Prostate gland (tissue), 2 donors: ENCODE results near the gene ACSM6. TPM values are rescaled to one million over a fixed set of nuclear protein-coding genes. Genes with fewer than 3 reads are reported as not detected.

Experiments
- DNase-seq: peaks from one replicate; pipeline ENCODE4 v3.0.0-alpha.2; 2019; ENCODE audit warnings: low spot score
- H3K27ac ChIP-seq, 2 donors: fragments of 200-600 bp; sonication (generic); 2 replicates each; pipeline ENCODE4 v1.5.1; 2017 to 2019
- H3K27me3 ChIP-seq: fragments of 200-600 bp; sonication (generic); replicated peaks from 2 replicates; pipeline ENCODE4 v1.5.1; 2019; ENCODE audit not compliant: insufficient read depth
- H3K36me3 ChIP-seq, 2 donors: fragments of 200-600 bp; sonication (generic); 1 replicate in 1 of 2; 2 replicates in 1 of 2; pipeline versions ENCODE4 v1.5.1 to v1.8.1; 2017 to 2019
- H3K4me1 ChIP-seq: fragments of 200-600 bp; sonication (generic); replicated peaks from 2 replicates; pipeline ENCODE4 v1.5.1; 2019
- H3K4me3 ChIP-seq, 2 donors: fragments of 200-600 bp; sonication (generic); 2 replicates each; pipeline ENCODE4 v1.5.1; 2017 to 2019
- H3K9me3 ChIP-seq: fragments of 200-600 bp; sonication (generic); 2 replicates; pipeline ENCODE4 v1.5.1; 2017
- POLR2A ChIP-seq: fragments of 450-650 bp; IDR thresholded peaks from one replicate; pipeline ENCODE4 v1.6.1; 2016; ENCODE audit warnings: antibody characterized with exemption, mild to moderate bottlenecking
- POLR2AphosphoS5 ChIP-seq: sonication (generic); formaldehyde crosslinking; IDR thresholded peaks from one replicate; pipeline ENCODE4 v1.6.1; 2017; ENCODE audit warnings: antibody characterized with exemption
- WGBS: methylation state at CpG from one replicate; pipeline ENCODE4 v1.1.5; 2018; 5-methylcytosine and 5-hydroxymethylcytosine counted together
- intact Hi-C: fragments of 100-400 bp; cut with DNase I; formaldehyde crosslinking; loops from one replicate; pipeline ENCODE4 v1.14.2; 2022
- total RNA-seq, 2 donors: library from RNA; depleted of rRNA; stranded (reverse); fragments of >200 nt; gene quantifications; one replicate each; pipeline ENCODE4 v1.1.0, GENCODE V29; 2016
- TF ChIP-seq, protein P1 (sequence below), 4 experiments: fragments of 200-600 bp in 2 of 4; fragments of 450-650 bp in 2 of 4; sonication (generic) in 2 of 4; IDR thresholded peaks; 1 replicate in 3 of 4; 2 replicates in 1 of 4; pipeline ENCODE4 v1.5.1; 2016 to 2019; ENCODE audit warnings: antibody characterized with exemption in 4 of 4, mild to moderate bottlenecking in 2 of 4, moderate library complexity in 2 of 4

The ACSM6 gene
- total RNA-seq, 2 donors from 2014 or later, result not detected

DNA sequence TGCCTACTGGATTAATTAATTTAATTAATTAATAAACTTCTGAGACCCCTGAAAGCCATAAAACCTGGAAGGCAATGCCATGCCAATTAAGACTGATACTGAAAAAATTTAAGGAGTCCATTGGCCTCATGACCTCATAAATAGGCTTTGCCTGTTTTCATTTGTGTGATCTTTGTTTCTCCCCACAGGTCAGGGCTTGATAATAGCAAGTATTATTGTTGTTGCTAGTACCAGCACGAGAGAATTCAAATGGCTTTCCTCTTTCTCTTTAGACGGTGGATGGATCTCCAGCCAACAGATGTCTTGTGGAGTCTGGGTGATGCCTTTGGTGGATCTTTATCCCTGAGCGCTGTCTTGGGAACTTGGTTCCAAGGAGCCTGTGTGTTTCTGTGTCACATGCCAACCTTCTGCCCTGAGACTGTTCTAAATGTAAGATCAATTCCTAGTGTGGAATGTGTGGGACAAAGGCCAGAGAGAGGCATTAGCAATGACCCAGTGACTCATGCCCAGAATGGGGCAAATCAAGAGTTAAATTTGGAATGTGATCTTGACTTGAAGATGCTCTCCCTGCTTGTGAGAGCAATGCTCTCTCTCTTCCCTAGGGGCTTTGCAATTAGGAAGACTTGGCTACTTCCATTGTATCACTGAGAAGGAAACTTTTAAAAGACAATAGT is 17.7 kb downstream of the ACSM6 start:
- Histone ChIP-seq H3K4me3 (no peak overlapping the region), H3K27me3 (no peaks in the 10 kb centered on the region), H3K9me3 (no peaks in the 10 kb centered on the region), H3K27ac (no peak overlapping the region), H3K36me3 (no peaks in the 10 kb centered on the region), H3K4me1 (no peaks in the 10 kb centered on the region)
- TF ChIP-seq POLR2AphosphoS5, result no peak
- TF ChIP-seq, protein P1, sequence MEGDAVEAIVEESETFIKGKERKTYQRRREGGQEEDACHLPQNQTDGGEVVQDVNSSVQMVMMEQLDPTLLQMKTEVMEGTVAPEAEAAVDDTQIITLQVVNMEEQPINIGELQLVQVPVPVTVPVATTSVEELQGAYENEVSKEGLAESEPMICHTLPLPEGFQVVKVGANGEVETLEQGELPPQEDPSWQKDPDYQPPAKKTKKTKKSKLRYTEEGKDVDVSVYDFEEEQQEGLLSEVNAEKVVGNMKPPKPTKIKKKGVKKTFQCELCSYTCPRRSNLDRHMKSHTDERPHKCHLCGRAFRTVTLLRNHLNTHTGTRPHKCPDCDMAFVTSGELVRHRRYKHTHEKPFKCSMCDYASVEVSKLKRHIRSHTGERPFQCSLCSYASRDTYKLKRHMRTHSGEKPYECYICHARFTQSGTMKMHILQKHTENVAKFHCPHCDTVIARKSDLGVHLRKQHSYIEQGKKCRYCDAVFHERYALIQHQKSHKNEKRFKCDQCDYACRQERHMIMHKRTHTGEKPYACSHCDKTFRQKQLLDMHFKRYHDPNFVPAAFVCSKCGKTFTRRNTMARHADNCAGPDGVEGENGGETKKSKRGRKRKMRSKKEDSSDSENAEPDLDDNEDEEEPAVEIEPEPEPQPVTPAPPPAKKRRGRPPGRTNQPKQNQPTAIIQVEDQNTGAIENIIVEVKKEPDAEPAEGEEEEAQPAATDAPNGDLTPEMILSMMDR (IDR thresholded peaks at IDR 0.05), result no peak
- no peak for TF ChIP-seq POLR2A
- no peak for DNase-seq
- intact Hi-C loops, result no loop called here
- 75% methylated on average over 3 of the region's 3 CpGs for WGBS

DNA sequence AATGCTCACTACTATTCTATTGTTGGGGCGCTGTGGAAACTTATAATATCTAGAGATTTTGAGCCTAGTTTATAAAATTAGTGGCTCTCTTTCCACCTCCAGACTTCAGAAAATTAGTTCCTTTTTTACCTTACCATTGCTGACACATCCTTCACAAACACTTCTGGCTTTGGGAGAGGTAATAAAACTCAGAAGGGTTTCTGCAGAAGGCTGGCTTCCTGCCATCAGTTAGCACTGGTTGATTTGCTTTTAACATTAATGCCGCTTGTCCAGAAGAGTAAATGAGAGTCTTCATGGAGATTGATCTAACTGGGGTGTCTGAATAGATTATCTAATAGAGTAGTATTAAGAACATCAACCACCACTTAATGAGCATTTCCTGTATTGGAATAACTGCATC is 20.3 kb downstream of the ACSM6 start:
- no peaks in the 10 kb centered on the region for H3K9me3 ChIP-seq
- WGBS, result 54% methylated on average over 2 of the region's 2 CpGs

DNA sequence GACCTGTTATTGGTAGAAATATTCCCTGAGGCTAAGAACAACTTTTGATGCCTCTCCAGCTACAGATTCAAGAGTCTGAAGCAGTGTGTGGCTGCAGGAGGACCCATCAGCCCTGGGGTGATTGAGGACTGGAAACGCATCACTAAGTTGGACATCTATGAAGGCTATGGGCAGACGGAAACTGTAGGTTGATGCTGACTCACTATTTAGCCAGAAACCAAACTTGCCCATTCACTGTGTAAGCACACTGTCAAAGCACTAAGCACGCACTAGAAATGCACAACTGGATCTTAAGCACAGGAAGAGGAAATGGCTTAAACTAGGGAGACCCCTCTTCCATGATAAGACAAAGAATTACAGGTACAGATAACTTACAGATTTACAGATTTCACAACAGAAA is 20.8 kb downstream of the ACSM6 start:
- Histone ChIP-seq H3K27me3 (no peaks in the 10 kb centered on the region), H3K27ac (no peak overlapping the region), H3K4me1 (no peaks in the 10 kb centered on the region), H3K4me3 (no peak overlapping the region), H3K36me3 (no peaks in the 10 kb centered on the region), H3K9me3 (no peaks in the 10 kb centered on the region)
- no peak for DNase-seq
- intact Hi-C loops, result no loop called here
- 62% methylated on average over 3 of the region's 3 CpGs for WGBS
- no peak for TF ChIP-seq POLR2A
- TF ChIP-seq, protein P1 (IDR thresholded peaks at IDR 0.05), result no peak
- no peak for TF ChIP-seq POLR2AphosphoS5

More for the DNA sequence above, 20.3 kb downstream of the ACSM6 start:
- Histone ChIP-seq H3K4me1 (no peaks in the 10 kb centered on the region), H3K36me3 (no peaks in the 10 kb centered on the region), H3K27me3 (no peaks in the 10 kb centered on the region), H3K4me3 (no peak overlapping the region), H3K27ac (no peak overlapping the region)
- no peak for DNase-seq
- TF ChIP-seq POLR2AphosphoS5 (no peak), POLR2A (no peak)
- TF ChIP-seq, protein P1 (IDR thresholded peaks at IDR 0.05), result no peak
- intact Hi-C loops, result no loop called here

DNA sequence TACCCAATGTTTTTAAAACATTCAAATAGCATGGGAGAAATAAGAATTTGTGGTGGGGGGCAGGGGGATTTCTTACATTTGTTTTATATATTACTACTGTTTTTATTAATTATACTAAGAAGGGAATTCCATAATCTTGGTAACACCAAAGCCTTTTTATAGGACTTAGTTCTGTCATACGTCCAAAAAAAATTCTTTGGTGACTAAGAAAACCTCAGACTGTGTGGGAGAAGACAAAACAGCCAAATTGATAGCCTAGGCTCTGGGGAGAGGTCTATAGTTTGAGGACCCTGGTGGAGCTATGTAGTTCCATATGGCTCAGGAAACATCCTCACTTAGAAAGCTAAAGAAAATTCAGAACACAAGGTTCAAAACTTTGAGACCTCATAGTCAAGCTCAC is 23.4 kb downstream of the ACSM6 start:
- no peak overlapping the region for H3K4me3 ChIP-seq
- no peaks in the 10 kb centered on the region for H3K9me3 ChIP-seq
- intact Hi-C loops, result no loop called here
- H3K36me3 ChIP-seq, result no peaks in the 10 kb centered on the region
- no peak for TF ChIP-seq POLR2AphosphoS5
- TF ChIP-seq, protein P1 (IDR thresholded peaks at IDR 0.05), result no peak
- no peak for TF ChIP-seq POLR2A
- no peaks in the 10 kb centered on the region for H3K4me1 ChIP-seq
- no peaks in the 10 kb centered on the region for H3K27me3 ChIP-seq
- no peak overlapping the region for H3K27ac ChIP-seq
- no peak for DNase-seq
- WGBS, result 49% methylated on average over 1 of the region's 1 CpG

DNA sequence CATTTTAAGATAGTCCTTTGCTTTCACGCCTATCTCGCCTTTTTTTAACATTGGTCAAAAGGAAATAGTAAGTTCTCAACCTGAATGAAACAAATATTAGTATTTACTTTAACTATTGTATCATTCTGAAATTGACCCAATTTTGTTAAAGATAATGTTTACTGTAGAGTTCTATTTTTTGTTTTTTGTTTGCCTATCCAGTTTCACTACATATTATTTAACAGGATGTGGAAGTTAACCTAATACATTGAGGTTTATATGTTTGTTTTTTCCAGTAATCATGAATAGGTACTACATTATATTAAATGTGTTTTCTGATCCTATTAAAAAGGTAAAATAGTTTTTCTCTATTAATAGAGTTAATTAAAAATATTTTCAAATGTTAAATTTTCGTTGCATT is 26.5 kb downstream of the ACSM6 start:
- DNase-seq, result no peak
- no peaks in the 10 kb centered on the region for H3K27me3 ChIP-seq
- TF ChIP-seq POLR2A (no peak), POLR2AphosphoS5 (no peak)
- TF ChIP-seq, protein P1 (IDR thresholded peaks at IDR 0.05), result no peak
- no peaks in the 10 kb centered on the region for H3K4me1 ChIP-seq
- H3K4me3 ChIP-seq, result no peak overlapping the region
- no peaks in the 10 kb centered on the region for H3K36me3 ChIP-seq
- 86% methylated on average over 3 of the region's 3 CpGs for WGBS
- intact Hi-C loops, result no loop called here
- no peak overlapping the region for H3K27ac ChIP-seq
- no peaks in the 10 kb centered on the region for H3K9me3 ChIP-seq
